Breast epithelium (tissue), 3 donors: ENCODE data around the gene ZBED4.

Experiments
- POLR2AphosphoS5 ChIP-seq, 3 donors: sonication (generic); formaldehyde crosslinking; IDR thresholded peaks; one replicate each; pipeline ENCODE4 v1.6.1; 2017; ENCODE audit warnings: antibody characterized with exemption in 3 of 3
- TF ChIP-seq, protein P1 (sequence below), 3 donors: fragments of 450-650 bp; IDR thresholded peaks; one replicate each; pipeline ENCODE4 v1.5.1; 2016 to 2017; ENCODE audit warnings: antibody characterized with exemption in 3 of 3, mild to moderate bottlenecking in 3 of 3, moderate library complexity in 3 of 3

DNA sequence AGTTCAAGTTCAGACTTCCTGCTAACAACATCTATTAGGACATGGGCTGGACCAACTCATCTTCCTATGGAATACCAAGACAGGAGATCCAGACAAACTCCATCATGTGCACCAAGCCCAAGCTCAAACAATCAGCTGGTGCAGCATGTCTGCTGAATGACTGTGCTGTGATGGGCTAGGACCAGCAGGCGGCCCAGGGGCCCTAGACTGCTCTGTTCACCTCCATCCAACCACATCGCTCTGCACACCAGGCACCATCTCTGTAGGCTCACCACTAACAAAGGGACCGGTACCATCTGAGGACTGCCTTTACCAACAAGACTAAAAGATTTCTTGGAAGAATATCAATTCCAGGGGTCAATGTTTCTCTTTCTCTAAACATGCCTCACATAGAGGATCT lies 36.3 kb upstream of the ZBED4 start:
- TF ChIP-seq, protein P1, sequence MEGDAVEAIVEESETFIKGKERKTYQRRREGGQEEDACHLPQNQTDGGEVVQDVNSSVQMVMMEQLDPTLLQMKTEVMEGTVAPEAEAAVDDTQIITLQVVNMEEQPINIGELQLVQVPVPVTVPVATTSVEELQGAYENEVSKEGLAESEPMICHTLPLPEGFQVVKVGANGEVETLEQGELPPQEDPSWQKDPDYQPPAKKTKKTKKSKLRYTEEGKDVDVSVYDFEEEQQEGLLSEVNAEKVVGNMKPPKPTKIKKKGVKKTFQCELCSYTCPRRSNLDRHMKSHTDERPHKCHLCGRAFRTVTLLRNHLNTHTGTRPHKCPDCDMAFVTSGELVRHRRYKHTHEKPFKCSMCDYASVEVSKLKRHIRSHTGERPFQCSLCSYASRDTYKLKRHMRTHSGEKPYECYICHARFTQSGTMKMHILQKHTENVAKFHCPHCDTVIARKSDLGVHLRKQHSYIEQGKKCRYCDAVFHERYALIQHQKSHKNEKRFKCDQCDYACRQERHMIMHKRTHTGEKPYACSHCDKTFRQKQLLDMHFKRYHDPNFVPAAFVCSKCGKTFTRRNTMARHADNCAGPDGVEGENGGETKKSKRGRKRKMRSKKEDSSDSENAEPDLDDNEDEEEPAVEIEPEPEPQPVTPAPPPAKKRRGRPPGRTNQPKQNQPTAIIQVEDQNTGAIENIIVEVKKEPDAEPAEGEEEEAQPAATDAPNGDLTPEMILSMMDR (IDR thresholded peaks at IDR 0.05) = no peak
- TF ChIP-seq POLR2AphosphoS5 (IDR thresholded peaks at IDR 0.05) = no peak
